Stomach smooth muscle (tissue), 2 donors: ENCODE results near the gene MSANTD3.

Experiments
- H3K27ac ChIP-seq: one replicate; pipeline ENCODE4 v1.7.0; 2013; ENCODE audit warnings: mild to moderate bottlenecking, low read length, inconsistent platforms
- H3K27me3 ChIP-seq, 2 donors: one replicate each; pipeline ENCODE4 v1.7.0; 2013; ENCODE audit warnings: low read length in 2 of 2; ENCODE audit not compliant: insufficient read depth in 2 of 2, control insufficient read depth in 1 of 2
- H3K36me3 ChIP-seq, 2 donors: one replicate each; pipeline ENCODE4 v1.7.0; 2013; ENCODE audit warnings: low read length in 2 of 2; ENCODE audit not compliant: control insufficient read depth in 2 of 2, insufficient read depth in 2 of 2
- H3K4me1 ChIP-seq: one replicate; pipeline ENCODE4 v1.7.0; 2013; ENCODE audit warnings: low read length; ENCODE audit not compliant: control insufficient read depth, insufficient read depth
- H3K4me3 ChIP-seq, 2 donors: one replicate each; pipeline ENCODE4 v1.7.0; 2013; ENCODE audit warnings: low read length in 2 of 2
- H3K9ac ChIP-seq, 2 donors: one replicate each; pipeline ENCODE4 v1.7.0; 2013; ENCODE audit warnings: low read length in 2 of 2, mild to moderate bottlenecking in 1 of 2
- H3K9me3 ChIP-seq, 2 donors: one replicate each; pipeline ENCODE4 v1.7.0; 2013; ENCODE audit warnings: low read length in 2 of 2; ENCODE audit not compliant: control insufficient read depth in 2 of 2
- donor health status: healthy.
- donor health status: Pancreatic carcinoma.

The MSANTD3 gene

DNA sequence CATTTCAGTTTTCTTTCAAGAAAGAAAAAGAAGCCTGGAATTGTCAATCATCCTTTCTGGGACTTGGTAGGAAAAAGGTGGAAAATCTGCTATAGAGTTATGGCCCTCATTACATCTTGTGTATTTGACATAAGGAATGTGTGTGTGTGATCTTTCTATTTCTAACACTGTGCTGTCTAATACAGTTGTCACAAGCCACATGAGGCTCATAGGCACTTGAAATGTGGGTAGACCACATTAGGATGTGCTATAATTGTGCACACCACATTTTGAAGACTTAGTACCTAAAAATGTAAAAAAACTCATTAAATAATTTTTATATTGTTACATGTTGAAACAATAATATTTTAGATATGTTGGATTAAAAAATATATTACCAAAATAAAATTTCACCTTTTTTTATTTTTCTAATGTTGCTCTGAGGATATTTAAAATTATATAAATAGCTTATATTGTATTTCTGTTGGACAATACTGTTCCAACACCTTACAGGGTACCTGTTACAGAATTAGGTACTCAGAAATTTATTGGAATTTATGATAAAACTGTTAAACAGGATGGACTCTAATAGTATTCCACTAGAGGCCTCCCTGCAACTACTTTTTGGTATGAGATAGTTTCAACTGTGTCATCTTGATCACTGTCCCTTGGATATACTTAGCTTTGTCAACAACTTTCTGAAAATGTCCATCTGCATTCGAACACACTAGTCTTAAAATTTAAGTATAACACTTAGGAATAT, 18.4 kb downstream of the MSANTD3 start:
- Histone ChIP-seq H3K9ac (no peak overlapping the region), H3K27ac (no peak overlapping the region), H3K4me1 (no peaks in the 10 kb centered on the region), H3K27me3 (no peaks in the 10 kb centered on the region), H3K4me3 (no peak overlapping the region), H3K9me3 (no peaks in the 10 kb centered on the region), H3K36me3 (peaks cover 4% of the 10 kb centered on the region in 2 donors)

DNA sequence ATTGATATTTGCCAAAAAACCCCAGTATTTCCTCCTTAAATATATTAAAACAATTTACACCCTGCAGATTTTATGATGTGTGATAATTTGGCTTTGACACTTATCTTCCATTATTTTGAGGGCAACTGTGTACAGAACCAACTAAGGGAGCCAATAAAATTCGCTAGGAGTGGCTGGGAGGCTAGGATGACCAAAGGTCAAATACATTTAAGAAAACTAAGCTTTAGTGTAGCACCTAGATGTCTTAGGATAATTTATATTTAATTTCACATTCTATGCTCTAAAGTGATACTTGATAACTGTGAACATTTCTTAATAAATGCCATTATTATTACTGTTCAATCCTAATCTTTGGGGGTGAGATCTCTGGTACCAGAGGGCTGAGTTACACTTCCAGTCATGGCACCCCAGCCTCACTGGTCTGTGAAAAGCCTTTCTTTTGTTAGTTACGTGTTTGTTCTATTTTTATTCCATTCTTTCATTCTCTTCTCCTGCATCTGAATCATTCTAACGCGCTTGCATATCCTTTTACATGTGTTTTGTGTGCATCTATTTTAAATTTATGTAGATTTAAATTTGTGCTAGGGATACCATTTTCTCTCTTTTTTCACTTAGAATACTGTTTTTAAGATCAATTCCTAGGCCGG, 19.1 kb downstream of the MSANTD3 start:
- no peak overlapping the region for H3K27ac ChIP-seq
- no peaks in the 10 kb centered on the region for H3K4me1 ChIP-seq
- no peak overlapping the region for H3K9ac ChIP-seq
- peaks cover 4 to 7% of the 10 kb centered on the region in 2 donors for H3K36me3 ChIP-seq
- no peak overlapping the region for H3K4me3 ChIP-seq
- no peaks in the 10 kb centered on the region for H3K27me3 ChIP-seq
- no peaks in the 10 kb centered on the region for H3K9me3 ChIP-seq

DNA sequence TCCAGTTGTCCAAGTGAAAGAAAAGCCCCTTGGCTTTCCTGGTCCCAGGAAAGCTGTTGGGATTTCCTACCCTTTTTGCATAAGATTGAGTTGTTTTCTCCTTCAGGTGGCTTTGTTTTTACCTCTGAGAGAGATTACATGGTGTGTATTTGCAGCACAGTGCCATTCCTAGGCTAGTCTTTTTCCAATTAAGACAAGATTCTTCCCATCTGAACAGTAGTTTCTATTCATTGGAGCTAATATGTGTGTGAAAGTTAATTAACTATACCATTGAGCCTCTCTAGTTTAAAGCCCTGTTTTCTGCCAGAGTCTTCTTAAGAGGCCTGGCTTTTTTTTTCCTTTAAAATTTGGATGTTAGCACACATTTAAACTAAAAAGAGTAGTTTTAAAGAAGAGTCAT, 20.1 kb downstream of the MSANTD3 start:
- no peak overlapping the region for H3K4me3 ChIP-seq
- H3K27ac ChIP-seq, result no peak overlapping the region
- H3K9me3 ChIP-seq, result no peaks in the 10 kb centered on the region
- no peaks in the 10 kb centered on the region for H3K4me1 ChIP-seq
- H3K36me3 ChIP-seq, result peaks cover 4 to 7% of the 10 kb centered on the region in 2 donors
- no peaks in the 10 kb centered on the region for H3K27me3 ChIP-seq
- no peak overlapping the region for H3K9ac ChIP-seq

DNA sequence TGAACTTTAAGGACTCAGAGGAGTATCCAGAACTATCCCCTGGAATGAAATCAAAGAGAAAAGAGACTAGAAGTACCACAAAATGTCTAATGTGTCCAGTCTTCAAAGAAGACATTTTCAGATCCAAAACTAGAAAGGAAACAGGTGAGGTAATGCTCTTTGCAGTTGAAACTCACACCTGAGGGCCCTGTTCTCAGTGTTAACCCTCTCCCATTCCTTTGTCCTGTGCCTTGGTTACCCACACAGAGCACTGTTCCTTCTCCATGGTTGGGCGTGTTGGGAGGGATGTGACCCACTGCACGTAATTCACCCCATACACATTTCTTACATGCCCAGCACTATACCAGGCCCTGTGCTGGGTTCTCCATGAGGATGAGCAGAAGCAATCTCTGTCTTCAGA, 21.3 kb downstream of the MSANTD3 start:
- H3K27ac ChIP-seq, result no peak overlapping the region
- no peaks in the 10 kb centered on the region for H3K9me3 ChIP-seq
- H3K4me3 ChIP-seq, result no peak overlapping the region
- H3K4me1 ChIP-seq, result no peaks in the 10 kb centered on the region
- peaks cover 10 to 11% of the 10 kb centered on the region in 2 donors for H3K36me3 ChIP-seq
- no peaks in the 10 kb centered on the region for H3K27me3 ChIP-seq
- H3K9ac ChIP-seq, result no peak overlapping the region

DNA sequence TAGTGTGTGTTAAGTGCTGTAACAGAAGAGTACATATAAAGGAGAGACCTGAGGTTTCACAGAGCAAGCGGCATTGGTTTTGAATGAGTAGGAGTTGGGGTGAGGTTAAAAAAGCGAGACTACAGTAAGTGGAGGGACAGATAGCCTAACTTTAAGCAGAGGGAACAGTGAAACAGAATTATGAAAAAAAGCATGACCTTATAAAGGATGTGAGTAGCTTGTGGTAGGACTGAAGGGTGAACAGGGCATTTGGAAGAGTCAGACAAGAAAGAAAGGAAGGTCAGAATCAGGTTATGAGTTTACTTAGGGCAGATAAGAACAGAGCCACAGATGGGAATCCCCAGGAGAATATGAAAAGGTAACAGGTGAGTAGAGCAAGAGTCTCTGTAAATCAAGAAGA, 22.5 kb downstream of the MSANTD3 start:
- H3K4me3 ChIP-seq, result no peak overlapping the region

DNA sequence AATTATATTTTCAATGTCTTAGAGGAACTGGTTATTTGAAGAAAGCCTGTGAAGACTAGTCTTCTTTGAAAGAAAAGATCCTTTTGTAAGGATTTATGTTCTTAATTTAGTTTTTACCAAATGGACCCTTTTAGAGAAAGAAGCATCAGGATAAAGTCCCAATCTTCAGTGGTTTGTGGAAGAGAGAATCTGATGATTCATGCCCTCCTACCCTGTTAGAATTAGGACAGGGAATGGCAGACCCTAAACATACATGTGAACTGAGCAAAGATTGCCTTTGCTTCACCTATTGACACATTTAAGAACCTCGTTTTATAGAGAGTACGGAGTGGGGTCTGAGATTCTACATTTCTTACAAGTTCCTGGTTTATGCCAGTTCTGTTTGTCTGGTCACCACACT, 26.0 kb downstream of the MSANTD3 start:
- Histone ChIP-seq H3K9ac (no peak overlapping the region), H3K4me1 (peaks cover 6% of the 10 kb centered on the region), H3K27me3 (no peaks in the 10 kb centered on the region), H3K4me3 (no peak overlapping the region), H3K36me3 (peaks cover 6 to 16% of the 10 kb centered on the region in 2 donors), H3K9me3 (no peaks in the 10 kb centered on the region), H3K27ac (no peak overlapping the region)

More for the DNA sequence above, 22.5 kb downstream of the MSANTD3 start:
- H3K4me1 ChIP-seq, result no peaks in the 10 kb centered on the region
- H3K36me3 ChIP-seq, result peaks cover 6 to 16% of the 10 kb centered on the region in 2 donors
- no peak overlapping the region for H3K27ac ChIP-seq
- no peaks in the 10 kb centered on the region for H3K27me3 ChIP-seq
- H3K9me3 ChIP-seq, result no peaks in the 10 kb centered on the region
- no peak overlapping the region for H3K9ac ChIP-seq

DNA sequence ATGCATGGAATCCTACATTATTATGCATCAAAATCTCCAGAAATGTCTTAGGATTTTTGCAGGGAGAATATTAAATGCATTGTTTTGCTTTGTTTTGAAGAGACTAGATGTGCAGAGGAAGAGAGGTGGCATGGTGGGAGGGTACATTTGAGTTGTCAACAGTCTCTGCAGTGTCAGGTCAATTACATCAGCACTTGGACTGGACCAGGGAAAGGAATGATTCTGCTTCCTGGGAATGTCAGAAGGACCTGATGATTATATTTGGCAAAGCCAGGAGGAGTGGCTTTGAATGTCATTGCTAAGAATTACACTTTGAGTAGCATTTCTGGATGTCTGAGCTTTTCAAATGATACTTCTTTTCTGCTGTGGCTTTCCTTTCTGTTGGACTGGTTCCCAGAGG, 28.5 kb downstream of the MSANTD3 start:
- Histone ChIP-seq H3K4me3 (no peak overlapping the region), H3K9me3 (no peaks in the 10 kb centered on the region), H3K27me3 (no peaks in the 10 kb centered on the region), H3K36me3 (peaks cover 6 to 13% of the 10 kb centered on the region in 2 donors), H3K27ac (no peak overlapping the region), H3K4me1 (peaks cover 6% of the 10 kb centered on the region), H3K9ac (no peak overlapping the region)

DNA sequence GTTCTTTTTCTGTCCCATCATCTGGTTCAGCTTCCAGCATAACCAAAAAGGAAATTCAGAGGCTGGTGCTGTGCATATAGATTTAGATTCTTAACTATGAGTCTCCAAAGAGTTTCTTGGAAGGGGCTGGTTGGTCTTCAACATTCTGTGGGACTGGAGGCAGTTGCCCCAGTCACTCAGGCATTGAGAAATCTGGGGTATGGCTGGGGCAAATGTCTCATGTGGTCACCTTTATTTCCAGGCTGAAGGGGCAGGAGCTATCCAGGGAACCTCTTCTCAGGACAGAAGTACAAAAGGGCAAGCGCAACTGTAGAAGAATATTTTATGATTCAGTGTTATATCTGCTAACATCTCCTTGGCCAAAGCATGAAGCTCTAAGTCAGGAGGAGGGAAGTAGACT, 30.6 kb downstream of the MSANTD3 start:
- Histone ChIP-seq H3K4me3 (no peak overlapping the region), H3K27ac (no peak overlapping the region), H3K9me3 (no peaks in the 10 kb centered on the region), H3K9ac (no peak overlapping the region), H3K27me3 (no peaks in the 10 kb centered on the region), H3K4me1 (peaks cover 6% of the 10 kb centered on the region), H3K36me3 (peaks cover 6 to 8% of the 10 kb centered on the region in 2 donors)

DNA sequence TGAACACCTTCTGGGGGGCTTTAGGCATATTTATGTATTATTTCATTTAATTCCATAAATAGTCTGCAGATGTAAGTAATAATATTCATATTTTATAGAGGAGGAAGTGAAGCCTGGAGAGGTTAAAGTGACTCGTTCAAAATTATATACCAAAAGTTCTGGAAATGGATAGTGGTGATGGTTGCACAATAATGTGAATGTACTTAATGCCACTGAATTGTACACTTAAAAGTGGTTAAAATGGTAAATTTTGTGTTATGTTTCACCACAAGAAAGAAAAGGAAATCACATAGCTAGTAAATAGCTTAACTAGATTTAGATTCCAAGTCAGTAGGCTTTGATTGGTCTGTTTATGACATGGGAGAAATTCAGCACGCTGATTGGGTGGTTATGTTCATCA, 33.0 kb downstream of the MSANTD3 start:
- H3K4me3 ChIP-seq, result no peak overlapping the region
- H3K9me3 ChIP-seq, result no peaks in the 10 kb centered on the region
- no peaks in the 10 kb centered on the region for H3K36me3 ChIP-seq
- no peaks in the 10 kb centered on the region for H3K27me3 ChIP-seq
- no peak overlapping the region for H3K9ac ChIP-seq
- peaks cover 6% of the 10 kb centered on the region for H3K4me1 ChIP-seq
- no peak overlapping the region for H3K27ac ChIP-seq

DNA sequence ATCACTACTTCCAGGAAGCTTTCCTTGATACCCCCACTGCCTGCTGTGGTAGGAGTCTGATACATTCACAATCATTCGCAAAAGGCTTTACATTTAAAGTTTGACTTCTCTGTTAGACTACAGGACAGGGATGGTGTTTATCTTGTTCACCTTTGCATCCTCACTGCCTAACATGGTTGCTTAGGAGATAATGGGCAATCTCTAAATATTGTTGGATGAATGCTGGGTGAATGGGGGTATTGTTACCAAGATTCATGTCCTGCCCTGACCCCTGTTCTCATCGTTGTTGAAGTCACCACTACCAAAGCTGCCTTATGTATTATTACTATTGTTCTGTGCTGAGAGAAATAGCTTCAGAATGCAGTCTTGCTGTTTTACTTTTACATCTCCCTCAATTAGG, 38.3 kb downstream of the MSANTD3 start:
- Histone ChIP-seq H3K36me3 (no peaks in the 10 kb centered on the region), H3K27ac (no peak overlapping the region), H3K9me3 (no peaks in the 10 kb centered on the region), H3K4me1 (no peaks in the 10 kb centered on the region), H3K27me3 (no peaks in the 10 kb centered on the region), H3K9ac (no peak overlapping the region), H3K4me3 (no peak overlapping the region)

DNA sequence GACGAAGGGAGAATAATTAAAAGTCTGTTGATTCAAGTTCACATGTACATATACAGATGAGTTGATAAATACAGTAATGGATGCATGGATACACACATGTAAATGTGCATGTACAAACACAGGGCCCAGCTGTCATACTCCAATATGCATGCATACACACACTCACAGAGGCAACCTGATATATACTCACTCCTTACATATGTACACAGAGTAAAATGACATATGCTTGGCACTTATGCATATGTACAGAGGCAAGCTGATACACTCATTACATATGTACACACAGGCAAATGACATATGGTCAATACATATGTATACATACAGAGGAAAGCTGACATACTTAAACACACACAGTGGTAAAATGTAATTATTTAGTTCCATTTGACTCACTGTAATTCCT, 38.8 kb downstream of the MSANTD3 start:
- H3K9me3 ChIP-seq, result no peaks in the 10 kb centered on the region
- H3K9ac ChIP-seq, result no peak overlapping the region
- no peaks in the 10 kb centered on the region for H3K27me3 ChIP-seq
- no peak overlapping the region for H3K4me3 ChIP-seq
- H3K36me3 ChIP-seq, result no peaks in the 10 kb centered on the region
- no peaks in the 10 kb centered on the region for H3K4me1 ChIP-seq
- no peak overlapping the region for H3K27ac ChIP-seq
